GM21447 (cell line): ENCODE measurements around the gene ELF5.

Source experiments
- ATAC-seq: cut with Tn5 transposase; IDR thresholded peaks from one replicate; pipeline ENCODE4 v1.9.1; 2021; ENCODE audit not compliant: unreplicated experiment

ELF5 gene

DNA sequence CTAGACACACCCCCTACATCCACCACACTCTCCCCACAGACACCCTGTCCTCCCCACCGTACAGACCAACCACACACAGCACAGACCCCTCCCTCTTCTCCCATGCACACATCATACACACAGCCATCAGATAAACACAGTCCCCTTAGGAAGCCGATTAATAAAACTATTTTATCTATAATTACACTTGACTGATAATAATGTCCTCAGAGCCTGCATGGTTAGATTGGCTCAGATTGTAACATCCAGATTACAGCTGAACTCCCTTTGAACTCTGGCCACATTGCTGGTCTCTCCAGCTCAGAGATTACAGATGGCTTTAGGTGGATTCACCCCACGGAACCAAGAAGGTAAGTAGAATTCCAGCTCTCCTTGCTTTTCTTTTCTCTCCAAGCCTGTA lies 9.5 kb upstream of the ELF5 start:
- no peak for ATAC-seq

DNA sequence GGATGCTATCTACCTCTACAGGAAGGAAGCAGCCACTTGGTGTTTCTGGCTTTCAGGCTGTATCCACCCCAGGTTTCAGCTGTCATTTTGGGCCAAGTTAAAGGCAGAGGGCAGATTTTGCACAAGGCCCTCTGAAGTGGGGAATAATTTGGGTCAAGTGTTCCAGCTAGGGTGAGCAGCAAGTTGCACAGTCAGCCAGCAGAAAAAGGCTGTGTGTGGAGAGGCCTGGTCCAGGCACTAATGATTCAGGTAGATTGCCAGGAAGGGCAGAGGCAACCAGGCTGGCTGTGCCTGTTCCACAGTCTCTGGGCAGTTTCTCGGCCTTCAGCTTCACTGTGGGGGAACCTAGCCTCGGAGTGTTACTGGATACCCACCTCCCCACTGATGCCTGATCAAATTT lies 8.6 kb upstream of the ELF5 start:
- no peak for ATAC-seq

DNA sequence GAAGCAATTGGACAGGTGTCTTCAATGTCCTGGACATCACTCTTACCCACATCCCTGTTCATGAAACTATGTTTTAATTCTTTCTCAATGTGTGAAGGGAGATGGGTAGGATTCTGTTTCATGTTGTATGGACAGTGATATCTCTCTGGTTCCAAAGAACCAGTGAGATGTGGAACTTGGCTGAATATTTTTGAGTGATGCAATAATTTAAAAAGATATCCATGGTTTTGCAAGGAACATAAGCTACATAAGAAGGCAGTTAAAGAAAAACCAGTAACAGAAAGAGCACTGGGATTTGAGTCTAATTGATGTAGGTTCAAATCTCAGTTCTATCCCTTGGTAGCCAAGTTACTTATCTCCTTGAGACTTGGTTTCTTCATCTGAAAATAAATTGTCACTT lies 7.7 kb upstream of the ELF5 start:
- no peak for ATAC-seq

- no peak for ATAC-seq
Measured at GRCh38 chr11:34519595-34520235, 6.1 kb upstream of the ELF5 start.

- ATAC-seq: no peak
Measured at GRCh38 chr11:34516247-34517040, 2.9 kb upstream of the ELF5 start.

GRCh38 chr11:34514597-34514996 lies 1.0 kb upstream of the ELF5 start:
- no peak for ATAC-seq

GRCh38 chr11:34512840-34513681 lies 533 bp downstream of the ELF5 start:
- peak; percentile 53 for ATAC-seq

GRCh38 chr11:34510673-34511072 lies 2.9 kb downstream of the ELF5 start:
- ATAC-seq: no peak

- ATAC-seq: no peak
Measured at GRCh38 chr11:34510218-34510617, 3.4 kb downstream of the ELF5 start.

GRCh38 chr11:34509336-34509876 lies 4.2 kb downstream of the ELF5 start:
- ATAC-seq: no peak

DNA sequence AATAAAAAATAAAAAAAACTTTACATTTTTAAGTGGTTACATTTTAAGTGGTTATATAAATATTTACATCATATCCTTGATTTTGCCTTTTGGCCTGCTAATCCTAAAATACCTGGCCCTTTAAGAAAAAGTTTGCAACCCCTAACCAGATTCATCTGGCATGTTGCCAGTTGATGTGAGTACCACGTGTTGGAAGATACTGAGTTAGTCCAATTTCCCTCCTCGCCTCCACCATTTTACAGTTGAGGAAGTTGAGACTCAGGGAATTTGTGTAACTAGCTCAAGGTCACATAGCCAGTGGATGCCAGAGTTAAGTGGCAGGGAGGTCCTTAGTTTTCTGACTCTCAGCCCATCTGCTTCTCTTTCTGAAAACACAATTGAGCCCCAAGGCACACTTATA lies 5.1 kb downstream of the ELF5 start:
- ATAC-seq: no peak

- ATAC-seq: no peak
Measured at GRCh38 chr11:34507610-34508009, 6.0 kb downstream of the ELF5 start.

DNA sequence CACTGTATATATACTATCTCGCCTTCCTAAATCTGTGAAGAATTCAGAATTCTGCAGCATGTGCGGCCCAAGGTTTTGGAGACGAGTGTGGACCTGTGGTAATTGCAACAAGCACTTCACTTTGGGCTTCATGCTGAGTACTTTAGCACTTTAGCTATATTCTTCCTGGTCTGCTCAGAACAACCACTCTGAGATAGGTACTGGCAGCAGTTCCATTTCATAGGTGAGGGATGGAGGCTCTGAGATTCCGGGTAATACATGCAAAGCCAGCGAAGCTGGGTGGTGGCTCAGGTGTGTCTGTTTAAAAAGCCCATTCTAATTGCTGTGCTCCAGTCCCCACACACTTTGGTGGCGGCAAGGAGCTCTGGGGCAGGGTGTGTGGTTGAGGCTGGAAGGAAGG lies 6.4 kb downstream of the ELF5 start:
- ATAC-seq: no peak

DNA sequence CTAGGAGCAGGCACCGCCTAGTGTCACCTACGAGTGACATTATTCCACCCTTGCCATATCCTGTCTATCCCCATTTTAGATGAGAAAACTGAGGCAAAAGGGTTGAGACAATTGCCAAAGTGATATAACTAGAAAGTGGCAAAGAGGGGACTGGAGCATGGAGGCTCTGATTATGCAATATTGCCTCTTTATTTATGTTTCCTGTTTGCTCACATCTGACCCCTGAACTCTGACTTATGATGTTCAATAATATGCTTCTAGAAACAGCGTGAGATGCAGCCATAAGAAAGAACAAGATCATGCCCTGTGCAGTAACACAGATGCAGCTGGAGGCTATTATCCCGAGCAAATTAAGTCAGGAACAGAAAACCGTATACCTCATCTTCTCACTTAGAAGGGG lies 7.7 kb downstream of the ELF5 start:
- ATAC-seq: no peak

DNA sequence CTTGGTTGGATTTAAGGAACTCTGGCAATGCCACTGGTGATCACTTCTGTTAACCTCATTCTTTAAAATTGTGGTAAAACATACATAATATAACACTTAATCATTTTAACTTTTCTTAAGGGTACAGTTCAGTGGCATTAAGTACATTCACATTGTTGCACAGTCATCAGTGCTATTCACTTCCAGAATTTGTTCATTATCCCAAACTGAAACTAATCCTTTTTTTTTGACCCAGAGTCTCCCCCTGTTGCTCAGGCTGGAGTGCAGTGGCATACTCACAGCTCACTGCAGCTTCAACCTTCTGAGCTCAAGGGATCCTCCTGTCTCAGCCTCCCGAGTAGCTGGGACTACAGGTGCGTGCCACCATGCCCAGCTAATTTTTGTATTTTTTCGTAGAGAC lies 10.6 kb downstream of the ELF5 start:
- no peak for ATAC-seq

DNA sequence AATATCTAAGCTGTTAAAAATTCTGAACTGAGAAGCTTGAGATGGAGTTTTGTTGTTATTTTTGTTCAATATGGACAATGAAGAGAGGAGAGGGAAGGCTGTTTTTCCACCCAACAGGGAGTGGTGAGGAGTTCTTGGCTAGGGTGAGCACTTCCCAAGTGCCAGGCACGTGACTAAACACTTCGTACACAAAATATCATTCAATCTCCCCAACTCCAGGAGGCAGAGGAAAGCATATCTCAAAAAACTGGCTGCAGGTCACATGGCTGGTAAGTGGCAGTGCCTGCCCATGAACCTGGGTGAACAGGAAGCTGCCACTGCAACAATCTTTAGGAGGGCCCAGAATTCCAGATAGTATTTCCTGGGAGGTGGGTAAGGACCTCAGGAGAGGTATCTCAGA lies 11.6 kb downstream of the ELF5 start:
- no peak for ATAC-seq

- no peak for ATAC-seq
Measured at GRCh38 chr11:34501500-34501899, 12.1 kb downstream of the ELF5 start.

DNA sequence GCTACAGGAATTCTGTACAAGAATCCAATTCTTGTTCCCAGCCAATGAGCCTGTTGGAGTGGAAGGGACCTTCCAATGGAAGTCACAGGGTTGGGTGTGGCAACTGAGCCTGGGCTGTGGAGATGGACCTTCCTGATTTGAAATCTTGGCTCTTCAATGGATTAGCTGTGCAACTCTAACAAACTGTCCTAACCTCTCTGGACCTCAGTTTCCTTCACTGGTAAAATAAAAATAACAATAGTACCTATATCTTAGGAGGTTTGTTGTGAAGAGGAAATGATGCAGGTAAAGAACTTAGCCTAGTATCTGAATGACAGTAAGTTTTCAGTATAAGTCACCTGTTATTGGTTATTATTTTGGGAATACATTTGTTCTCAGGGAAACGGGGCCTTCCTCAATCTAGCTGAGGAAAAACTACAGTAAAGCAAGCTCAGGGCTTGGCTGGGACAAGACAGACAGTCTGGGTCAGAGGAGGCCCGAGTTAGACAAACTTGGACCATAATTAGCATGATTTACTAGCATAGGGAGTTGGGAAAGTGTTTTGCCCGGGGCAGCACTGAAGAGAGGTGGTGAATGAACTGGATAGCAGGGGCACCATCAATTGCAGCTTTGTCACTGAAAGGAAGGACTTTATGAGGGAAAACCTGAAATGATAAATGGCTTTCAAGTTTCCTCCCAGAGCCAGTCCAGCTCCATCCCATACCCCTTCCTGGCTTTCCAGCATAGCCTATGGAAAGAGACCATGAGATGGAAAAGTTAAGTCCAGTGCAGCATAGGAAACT lies 13.7 kb downstream of the ELF5 start:
- ATAC-seq: no peak

DNA sequence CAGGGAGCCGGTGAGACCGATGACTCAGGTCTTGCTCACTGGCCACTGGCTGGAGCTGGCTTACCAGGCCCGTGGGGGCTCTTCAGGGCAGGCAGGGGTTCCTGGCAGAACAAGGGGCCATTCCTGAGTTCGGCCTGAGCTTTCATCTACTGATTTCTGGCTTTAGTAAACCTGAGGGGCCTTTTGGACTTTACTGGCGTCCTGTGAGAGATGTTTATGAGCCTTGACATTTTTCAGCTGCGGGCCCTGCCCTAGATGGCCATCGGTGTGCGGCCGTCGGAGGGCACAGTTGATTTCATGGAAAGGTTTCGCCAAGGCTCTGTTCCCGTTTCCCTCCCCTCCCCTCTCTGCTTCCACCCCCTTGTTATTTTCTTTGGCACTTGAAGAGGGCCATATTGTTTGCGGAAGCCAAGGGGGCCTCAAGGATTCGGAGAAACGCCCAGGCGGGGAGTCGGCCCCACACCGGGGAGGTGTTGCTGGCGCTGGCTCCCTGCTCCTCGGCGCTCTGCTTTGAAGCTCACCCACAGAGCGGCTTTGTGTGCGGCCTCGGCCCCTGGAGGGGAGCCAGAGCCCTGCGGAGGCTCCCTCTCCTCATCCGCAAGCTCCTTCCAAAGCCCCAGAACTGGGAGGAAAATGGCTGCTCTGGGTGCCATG lies 17.7 kb downstream of the ELF5 start:
- no peak for ATAC-seq

- no peak for ATAC-seq
Measured at GRCh38 chr11:34495239-34495723, 18.3 kb downstream of the ELF5 start.
